NCI-H146 treated with DMSO at 0.1 percent for 48 hours (cell line): Measurements from ENCODE around the gene MMP2.

Experiments
- DNase-seq: peaks from one replicate; lab custom pipeline; 2025; ENCODE audit not compliant: unreplicated experiment; lab: John Stamatoyannopoulos, UW

The MMP2 gene

GRCh38 chr16:55492756-55493380, 13.9 kb downstream of the MMP2 start:
- DNase-seq, result no peak

GRCh38 chr16:55494994-55495421, 16.0 kb downstream of the MMP2 start:
- DNase-seq, result no peak

- DNase-seq, result no peak
Observed at GRCh38 chr16:55495616-55496289, 16.8 kb downstream of the MMP2 start.

- DNase-seq, result no peak
Observed at GRCh38 chr16:55496509-55497145, 17.6 kb downstream of the MMP2 start.

- no peak for DNase-seq
Observed at GRCh38 chr16:55497558-55497957, 18.6 kb downstream of the MMP2 start.

- no peak for DNase-seq
Observed at GRCh38 chr16:55498101-55498500, 19.1 kb downstream of the MMP2 start.

GRCh38 chr16:55499281-55499680, 20.3 kb downstream of the MMP2 start:
- no peak for DNase-seq

GRCh38 chr16:55499951-55500529, 21.0 kb downstream of the MMP2 start:
- no peak for DNase-seq

GRCh38 chr16:55500530-55501011, 21.6 kb downstream of the MMP2 start:
- DNase-seq, result no peak

- no peak for DNase-seq
Observed at GRCh38 chr16:55501549-55502322, 22.7 kb downstream of the MMP2 start.

- DNase-seq, result no peak
Observed at GRCh38 chr16:55502801-55503366, 23.9 kb downstream of the MMP2 start.

- no peak for DNase-seq
Observed at GRCh38 chr16:55503726-55504550, 24.9 kb downstream of the MMP2 start.

GRCh38 chr16:55505333-55506015, 26.5 kb downstream of the MMP2 start:
- no peak for DNase-seq

- DNase-seq, result no peak
Observed at GRCh38 chr16:55506083-55506482, 27.1 kb downstream of the MMP2 start.

GRCh38 chr16:55506708-55507107, 27.7 kb downstream of the MMP2 start:
- no peak for DNase-seq

- DNase-seq, result no peak
Observed at GRCh38 chr16:55508271-55508921, 29.4 kb downstream of the MMP2 start.

GRCh38 chr16:55508941-55509931, 30.2 kb downstream of the MMP2 start, which contains the start of gene LPCAT2:
Gene LPCAT2, plus strand, starts transcription at chr16:55509072. Its CDS starts 110 bp downstream, at chr16:55509182.
- DNase-seq, result no peak
